ENCODE measurements around the gene NFATC2. TPM values are rescaled to one million over a fixed set of nuclear protein-coding genes. Genes with fewer than 3 reads are reported as not detected.
"Not testable (repeated sequence)": the region's sequence is repeated elsewhere in the genome, so short reads cannot be mapped to it uniquely, and the experiment has no call there.

The NFATC2 gene
- 2.0 TPM for polyA plus RNA-seq (2013, experiment 1 of 2; ENCODE audit: insufficient read length)
- 2.1 TPM for polyA plus RNA-seq (2013, experiment 2 of 2; ENCODE audit: insufficient read length)

DNA sequence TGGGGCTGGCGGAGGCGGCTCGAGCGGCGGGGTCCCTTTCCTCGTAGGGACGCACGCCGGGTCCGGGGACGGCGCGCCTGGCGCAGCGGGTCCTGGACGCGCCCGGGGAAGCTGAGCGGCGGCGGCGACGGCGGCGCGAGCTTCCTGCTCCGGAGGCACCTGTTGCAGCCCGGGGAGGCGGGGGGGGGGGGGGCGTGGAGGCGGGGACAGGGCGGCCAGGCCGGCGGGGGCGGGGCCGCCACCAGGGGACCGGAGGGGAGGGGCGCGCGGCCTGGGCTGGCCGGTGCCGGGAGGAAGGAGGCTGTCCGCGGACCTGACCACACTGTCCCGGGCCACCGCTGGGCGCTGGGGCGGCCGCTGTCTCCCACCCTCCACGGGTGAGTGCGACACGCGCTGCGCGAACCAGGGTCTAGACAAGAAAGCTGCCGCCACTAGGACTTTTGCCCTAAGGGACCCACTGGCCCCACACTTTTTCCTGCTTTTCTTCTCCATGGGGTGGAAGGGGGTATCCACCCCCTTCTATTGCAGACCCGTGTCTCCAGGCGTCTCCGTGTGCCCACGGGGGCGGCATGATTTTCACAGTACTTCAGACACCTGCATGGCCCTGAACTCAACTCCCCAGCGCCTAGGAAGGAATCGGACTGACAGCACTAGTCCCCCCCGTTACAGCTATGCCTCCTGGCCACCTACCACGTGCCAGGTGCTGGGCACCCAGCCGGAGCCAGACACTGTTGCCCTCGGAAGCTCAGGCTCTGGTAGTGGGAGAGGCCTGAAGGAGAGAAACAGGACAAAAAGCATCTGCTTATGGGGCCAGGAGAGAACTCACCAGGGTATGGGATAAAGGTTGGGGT, at the start of gene NFATC2:
Gene NFATC2, minus strand, starts transcription at position 149 of the 851 bp plus-strand sequence. CDS start 220 bp downstream, outside the sequence.
- no peak for DNase-seq

DNA sequence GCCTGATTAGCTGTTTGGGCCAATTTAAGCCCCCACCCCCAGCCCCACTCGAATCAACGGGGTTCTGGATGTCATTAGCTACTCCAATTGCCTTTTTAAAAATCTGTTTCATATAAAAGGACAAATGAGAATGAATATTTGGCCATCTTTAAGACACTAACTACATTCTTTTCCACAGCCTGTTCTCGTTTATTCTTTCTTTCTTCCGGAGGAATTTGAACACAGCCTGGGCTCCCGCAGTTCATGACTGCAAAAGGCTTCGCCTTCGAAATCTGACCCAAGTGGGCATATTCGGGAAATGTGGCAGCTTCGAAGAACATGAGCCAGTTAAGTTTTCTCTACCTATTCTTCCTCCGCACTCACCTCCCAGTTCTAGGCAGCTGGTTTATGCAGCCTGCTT, 49.4 kb upstream of the NFATC2 start:
- peak; percentile 40 for DNase-seq

DNA sequence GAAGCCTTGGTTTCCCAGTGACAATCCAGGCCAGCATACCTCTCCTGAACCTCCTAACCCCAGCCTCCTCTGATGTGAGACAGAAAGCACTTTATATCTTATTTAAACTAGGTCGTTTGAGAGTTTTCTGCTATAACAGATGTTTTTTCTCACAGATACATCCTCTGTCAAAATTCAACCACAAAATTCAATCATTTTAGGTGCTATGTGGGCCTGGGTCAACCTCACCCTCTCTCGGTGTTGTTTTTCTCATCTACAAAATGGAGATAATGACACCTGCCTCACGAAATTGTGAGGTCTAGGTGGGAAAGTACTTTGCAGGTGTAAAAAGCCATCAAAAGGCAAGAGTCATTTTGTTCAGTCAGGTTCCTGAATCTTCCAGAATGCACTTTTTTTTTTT, 46.2 kb upstream of the NFATC2 start:
- no peak for DNase-seq

DNA sequence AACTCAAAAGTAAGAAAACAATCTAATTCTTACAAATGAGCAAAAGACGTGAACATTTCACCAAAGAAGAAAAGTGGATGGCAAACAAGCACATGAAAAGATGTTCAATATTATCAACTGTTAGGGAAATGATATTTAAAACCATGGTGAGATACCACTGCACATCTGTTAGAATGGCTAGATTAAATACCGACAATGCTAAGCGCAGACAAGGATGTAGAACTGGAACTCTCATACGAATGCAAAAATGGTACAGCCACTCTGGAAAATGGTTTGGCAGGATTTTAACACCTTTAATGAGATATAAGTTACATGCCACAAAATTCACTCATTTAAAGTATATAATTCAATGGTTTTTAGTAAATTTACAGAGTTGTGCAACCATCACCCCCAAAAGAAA, 44.6 kb upstream of the NFATC2 start:
- DNase-seq = no peak

DNA sequence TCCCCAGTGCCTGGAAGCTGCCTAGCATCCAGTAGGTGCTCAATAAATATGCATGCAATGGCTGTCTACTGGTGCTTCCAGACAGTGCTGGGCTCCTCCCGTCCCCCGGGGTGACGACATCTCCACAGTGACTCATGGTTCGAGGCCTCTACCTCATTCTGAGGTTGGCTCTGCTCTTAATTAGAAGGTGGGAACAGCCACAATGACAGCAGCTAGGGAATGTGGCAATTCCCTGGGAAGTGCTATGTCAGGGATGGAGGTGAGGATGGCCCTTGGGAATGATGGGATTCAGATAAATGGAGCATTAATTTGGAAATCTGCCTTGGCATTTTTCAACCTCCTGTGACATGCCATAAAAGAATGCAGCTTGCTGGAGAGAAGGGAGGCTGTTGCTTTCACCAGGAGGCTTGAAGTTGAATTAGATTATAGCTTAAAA, 43.5 kb upstream of the NFATC2 start:
- DNase-seq = peak; percentile 99

DNA sequence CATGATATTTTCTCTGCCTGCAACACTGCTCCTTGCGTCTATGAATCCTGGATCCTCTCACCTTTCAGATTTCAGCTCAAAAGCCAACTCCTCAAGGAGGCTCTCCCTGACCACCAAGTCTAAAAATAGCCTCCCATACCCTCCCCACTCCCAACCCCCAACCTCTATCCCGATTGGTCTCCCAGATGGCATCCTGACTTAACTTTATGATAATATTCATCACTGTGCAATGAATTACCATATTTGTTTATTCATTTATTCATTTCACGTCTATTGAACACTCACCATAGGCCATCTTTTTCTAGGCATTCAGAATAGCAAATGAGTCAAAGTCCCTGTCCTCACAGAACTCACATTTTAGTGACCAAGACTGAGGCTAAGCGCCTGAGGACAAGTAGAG, 42.6 kb upstream of the NFATC2 start:
- peak; percentile 48 for DNase-seq

DNA sequence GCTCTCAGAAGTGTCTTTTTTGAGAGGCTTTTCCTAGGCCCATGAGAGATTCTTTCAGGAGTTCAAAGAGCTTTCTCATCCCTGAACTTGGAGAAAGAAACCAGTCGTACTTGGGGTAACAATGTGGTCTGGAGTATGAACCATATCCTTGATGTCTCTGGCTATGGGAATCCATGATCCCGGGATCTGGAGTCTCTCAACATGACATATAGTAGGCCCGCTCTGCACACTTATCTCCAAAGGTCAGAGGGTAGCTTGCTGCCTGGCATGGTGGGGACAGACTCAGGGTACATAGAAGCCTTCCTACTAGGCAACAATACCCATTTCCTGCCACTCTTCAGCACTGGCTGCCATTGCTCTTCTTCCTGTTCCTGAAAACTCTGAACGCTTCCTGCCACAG, 42.2 kb upstream of the NFATC2 start:
- no peak for DNase-seq

DNA sequence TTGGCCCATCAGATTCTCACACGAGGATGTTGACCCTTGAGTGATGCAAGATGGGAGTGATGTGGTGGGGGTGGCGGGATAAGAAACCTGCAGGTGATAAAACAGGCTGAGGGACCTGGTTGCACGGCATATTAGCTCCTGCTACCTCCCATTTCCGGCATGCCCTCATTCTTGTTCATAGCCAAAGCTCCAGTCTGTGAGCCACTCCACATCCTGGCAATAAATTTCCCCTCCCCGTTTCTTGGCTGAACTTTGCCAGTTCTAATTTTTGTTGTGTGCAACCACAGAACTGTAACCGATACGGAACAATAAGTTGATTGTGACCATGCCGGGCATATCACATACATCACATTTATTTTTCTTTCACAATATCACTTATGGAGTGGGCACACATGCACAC, 41.6 kb upstream of the NFATC2 start:
- DNase-seq = no peak

DNA sequence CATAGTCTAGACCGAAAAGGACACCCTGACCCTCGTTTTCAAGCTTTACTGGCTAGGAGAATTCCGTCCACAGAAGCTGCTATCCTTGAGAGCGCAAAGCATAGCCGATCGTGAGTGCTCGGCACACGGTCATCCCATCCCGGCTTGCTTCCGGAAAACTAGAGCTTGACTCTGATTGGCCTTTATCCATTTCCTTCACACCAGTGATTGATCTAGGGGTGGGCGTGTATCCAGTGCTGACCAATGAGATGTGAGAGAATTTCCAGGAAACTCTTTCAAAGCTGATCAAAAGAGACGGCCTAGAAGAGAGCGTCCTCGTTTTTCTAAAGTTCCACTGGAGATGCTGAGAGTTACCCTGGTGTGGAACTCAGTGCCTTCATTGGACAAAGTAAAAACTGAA, 41.0 kb upstream of the NFATC2 start:
- DNase-seq = no peak

DNA sequence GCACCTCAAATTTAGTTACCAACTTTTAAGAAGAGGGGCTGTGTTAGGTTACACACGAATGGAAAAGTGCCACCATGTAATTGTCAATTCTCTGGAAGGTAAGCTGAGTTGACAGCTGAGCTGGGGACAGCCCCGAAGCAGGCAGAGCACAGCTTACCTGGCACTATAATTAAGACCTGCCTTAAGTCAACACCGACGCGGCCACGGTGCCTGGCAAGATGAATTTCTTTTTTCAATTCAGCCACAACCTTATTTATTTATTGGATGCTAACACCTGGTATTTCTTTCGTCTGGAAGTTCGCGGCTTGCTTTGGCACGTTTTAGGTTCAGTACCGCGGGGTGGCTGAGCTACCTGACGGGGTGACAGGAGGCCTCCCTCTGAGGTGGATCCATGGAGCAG, 40.6 kb upstream of the NFATC2 start:
- no peak for DNase-seq

DNA sequence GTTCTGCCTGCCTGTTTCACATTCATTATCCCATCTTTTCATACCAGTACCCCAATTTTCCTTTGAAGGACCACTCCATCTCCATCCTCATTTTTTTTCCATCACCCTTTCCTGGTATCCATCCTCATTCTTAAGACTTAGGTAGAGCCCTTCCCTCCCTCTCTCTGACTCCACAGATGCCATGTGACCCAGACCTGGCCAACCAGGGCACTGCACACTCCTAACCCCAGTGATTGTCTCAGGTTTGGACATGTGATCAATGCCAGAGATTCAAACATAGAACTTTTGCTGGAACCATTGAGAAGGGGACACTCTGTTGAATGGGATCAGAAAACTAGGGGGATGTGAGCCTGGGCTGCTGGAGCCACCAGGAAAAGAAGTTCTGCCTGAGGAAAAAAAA, 39.1 kb upstream of the NFATC2 start:
- no peak for DNase-seq

DNA sequence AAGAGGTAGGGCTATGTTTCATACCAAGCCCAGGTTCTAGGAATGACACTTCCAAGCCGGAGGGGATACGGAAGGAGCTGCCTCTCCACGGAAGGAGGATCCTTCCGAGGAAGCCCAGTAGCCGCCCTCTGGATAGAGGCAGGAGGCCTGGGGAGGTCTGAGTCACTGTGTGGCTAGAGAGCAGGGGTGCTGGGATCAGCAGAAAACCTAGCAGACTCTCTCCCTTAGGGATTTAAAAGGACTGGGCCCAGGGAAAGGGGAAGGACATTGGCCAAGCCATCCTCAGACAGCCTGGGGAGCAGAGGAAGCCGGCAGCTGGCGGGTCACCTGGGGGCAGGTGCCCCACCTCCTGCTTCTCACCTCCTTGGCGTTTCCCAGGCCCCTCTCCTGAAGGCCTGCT, 36.6 kb upstream of the NFATC2 start:
- peak; percentile 84 for DNase-seq

DNA sequence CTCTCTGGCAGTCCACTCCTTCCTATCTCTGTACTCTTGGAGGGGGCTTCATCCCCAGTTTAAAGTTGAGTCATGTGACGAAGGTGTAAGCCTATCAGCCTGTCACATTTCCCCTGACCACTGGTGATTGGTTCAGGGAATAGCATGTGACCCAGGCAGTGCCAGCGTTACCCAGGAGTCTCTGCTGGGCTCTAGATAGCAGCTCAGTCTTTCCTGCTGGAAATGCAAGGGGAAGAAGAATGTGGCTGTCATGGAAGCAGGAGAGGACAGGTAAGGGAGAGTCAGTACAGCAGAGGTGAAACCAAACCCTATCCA, 35.6 kb upstream of the NFATC2 start:
- no peak for DNase-seq

DNA sequence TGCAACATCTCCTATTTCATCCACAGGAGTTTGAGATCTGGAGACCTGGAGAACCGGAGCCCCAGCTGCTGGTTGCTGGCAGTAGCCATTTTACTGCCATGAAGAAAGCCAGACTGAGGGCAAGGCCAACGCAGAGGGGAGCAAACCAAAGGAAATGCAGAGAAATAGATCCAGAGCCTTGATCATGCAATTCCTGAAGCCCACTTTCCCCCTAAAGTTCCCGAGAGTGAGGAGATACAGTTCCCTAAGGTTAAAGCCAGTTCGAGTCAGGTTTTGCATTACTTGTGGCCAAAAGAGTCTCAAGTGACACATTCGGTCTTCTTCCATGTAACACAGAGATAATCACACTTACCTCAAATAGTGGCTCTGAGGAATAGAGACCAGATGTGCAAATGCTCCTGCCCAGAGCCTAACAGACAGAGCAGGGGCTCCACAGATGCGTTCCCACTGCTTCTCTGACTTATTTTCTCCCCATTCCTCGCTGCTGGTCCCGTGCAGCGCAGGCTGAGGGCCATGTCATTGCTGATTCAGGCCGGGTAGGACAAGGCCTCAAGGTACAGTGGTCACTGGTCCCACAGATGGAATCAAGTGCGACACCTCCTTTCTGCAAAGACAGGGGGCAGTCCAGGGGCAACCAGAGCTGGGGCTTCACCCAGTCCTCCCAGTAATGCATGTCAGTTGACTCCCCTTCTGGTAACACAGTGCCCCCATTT, 35.1 kb upstream of the NFATC2 start:
- no peak for DNase-seq

DNA sequence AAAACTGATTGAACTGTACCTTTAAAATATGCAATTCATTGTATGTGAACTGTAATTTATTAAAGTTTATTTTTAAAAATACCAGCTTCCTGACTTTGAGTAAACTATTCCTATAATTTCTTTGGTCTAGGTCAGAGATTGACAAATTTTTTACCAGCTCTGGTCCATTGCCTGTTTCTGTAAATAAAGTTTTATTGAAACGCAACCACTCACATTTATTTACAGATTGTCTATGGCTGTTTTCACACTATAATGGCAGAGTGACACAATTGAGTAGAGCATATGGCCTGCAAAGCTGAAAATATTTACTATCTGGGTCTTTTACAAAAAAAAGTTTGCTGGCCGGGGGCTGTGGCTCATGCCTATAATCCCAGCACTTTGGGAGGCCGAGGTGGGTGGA, 33.0 kb upstream of the NFATC2 start:
- DNase-seq = no peak

DNA sequence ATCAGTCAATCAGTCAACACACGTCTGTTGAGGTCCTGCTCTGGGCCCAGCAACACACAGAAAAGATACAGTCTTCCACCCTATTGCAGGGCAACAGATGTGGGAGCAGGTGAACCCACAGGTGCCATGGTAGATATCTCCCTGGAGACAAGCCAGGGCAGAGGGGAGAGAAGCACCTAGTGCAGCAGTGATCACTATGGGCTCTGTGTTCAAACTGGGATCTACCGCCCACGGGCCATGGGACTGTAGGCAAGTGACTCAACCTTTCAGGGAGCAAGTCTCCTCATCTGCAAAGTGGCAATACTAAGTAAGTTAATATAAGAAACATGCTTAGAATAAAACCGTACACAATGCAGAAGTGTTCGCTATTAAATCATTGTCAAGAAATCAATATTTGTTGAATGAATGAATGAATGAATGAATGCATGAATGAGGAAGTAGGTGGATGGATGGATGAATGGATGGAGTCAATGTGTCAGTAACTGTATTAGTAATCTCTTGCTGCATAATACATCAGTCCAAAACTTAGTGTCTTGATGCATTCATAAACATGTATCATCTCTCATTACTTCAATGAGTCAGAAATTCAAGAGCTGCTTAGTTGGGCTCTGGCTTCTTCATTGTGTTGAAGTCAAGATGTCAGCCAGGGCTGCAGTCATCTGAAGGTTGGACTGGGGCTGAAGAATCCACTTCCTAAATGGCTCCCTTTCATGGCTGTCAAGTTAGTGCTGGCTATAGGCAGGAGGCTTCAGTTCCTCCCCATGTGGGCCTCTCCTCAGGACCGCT, 31.9 kb upstream of the NFATC2 start:
- DNase-seq = no peak

DNA sequence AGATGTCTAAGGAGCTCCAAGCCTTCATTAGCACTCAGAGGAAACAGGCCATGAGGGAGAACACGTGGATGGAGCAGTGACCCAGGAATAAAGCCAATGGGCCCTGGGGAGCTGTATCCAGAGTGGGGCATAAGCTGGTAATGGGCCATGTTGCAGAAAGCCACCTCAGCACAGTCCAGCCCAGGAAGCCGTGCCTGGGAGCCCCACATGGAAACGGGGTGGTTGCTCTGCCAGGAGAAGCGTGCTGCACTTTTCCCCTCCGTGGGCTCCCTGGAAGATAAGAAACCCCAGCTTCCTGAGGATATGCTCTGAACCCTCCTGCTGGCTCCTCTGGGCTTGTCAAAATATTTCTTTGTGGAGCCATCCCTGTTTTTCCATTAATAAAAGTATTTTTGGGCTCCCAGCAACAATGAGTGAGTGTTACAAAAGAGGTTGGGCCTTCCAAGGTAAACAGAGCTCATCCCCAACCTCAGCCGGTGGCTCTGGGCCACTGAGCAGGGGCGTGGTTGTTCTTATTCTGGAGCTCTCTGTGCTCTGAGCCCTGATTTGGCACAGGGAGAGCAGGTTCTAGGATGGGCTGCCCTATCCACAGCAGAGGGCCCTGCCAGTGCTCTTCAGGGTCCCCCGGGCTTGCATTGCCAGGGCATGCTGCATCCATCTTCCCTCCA, 31.2 kb upstream of the NFATC2 start:
- no peak for DNase-seq

DNA sequence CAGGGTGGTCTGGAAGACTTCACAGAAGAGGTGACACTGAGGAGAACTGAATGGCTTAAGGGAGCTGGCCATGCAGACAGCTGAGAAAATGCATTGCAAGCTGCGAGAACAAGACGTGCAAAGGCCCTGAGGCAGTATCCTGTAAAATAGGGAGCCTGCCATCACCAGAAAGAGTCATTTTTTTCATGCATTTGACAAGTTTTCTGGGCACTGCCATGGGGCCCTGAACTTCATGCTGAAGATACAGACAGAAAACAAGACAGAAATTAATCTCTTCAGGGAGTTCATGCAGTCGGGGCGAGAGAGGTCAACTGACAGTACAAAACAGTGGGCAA, 28.9 kb upstream of the NFATC2 start:
- no peak for DNase-seq

DNA sequence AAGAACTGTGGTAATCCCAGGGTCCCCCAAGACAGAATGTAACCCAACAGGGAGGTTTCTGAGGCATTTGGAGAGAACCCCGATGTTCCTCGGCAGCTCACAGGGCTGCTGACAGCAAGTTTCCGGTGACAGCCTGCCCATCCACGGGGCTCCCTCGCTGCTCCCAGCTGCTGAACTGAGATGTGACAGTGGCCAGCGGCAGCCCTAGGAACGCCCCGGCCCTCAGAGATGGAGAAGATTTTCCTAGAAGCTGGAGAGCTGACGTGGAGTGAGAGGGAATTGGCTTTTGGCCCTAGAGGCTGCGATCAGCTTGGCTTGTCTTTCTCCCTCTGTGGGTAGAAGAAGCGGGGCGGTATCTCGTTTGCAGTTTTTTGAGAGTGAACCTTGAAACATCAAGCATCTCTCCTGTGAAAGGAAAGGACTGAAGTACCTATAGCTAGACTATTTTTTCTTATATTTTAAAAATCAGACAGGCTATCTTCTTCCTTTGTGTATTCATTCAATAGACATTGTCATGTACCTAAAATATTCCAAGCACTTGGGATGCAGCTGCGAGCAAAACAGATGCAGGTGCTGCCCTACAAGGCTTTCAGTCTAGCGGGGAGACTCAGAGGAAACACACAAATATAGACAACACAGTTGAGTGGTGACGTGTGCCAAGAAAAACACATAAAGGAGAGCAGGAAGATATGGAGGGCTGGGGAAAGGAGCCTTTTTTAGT, 28.4 kb upstream of the NFATC2 start:
- DNase-seq = peak; percentile 50

DNA sequence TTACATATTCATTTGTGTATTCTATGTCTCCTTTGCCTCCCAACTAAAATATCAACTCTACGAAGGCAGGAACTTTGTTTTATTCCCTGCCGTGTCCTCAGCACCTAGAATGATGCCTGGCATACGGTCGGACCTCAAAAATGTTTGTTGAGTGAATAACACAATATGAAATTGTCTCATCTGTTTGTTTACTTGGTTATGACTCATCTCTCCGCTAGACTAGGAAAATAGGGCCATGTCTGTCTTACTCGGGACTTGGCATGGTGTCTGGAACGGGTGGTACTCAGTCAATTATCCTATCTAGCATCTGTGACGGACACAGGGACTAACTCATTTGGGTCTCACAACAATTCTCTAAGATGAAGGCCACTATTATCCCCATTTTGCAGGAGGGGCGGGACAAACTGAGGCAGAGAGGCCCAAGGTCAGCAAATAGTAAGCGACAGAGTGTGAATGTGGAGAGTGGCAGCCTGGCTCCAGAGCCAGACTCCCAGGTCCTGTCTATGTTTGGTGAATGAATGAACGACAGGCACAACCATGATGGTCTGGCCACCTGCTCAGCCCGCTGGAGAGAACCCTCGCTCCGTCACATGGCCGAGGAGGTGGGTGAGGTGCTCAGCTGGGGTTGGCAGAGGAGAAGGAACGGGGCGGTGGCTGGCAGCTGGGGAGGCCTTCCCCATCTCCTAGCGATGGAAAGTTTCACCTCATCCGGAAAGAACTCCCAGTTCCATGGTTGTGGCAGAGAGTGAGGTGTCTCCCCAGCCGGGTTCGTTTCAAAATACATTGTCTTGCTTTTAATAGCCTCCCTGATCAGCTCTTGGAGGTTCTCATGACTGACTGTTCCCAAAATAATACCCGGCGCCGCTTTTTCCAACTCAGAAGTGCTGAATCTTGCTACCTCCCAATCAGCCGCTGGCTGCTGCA, 27.6 kb upstream of the NFATC2 start:
- DNase-seq = no peak

DNA sequence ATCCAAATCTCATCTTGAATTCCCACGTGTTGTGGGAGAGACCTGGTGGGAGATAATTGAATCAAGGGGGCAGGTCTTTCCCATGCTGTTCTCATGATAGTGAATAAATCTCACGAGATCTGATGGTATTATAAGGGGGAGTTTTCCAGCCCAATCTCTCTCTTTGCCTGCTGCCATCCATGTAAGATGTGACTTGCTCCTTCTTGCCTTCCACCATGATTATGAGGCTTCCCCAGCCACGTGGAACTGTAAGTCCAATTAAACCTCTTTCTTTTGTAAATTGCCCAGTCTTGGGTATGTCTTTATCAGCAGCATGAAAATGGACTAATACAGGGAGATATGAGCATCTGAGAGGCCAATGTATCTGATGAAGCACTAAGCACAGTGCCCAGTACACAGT, 26.0 kb upstream of the NFATC2 start:
- DNase-seq = not testable (repeated sequence)

Measured in fibroblast of skin of scalp (primary cell).